WTC11 (cell line): ENCODE data around the gene ZNG1A.
"Not testable (repeated sequence)": the region's sequence is repeated elsewhere in the genome, so short reads cannot be mapped to it uniquely, and the experiment has no call there.

Experiments
- ETV6 ChIP-seq: sonication (generic); formaldehyde crosslinking; IDR thresholded peaks from 2 replicates; pipeline ENCODE4 v1.8.1; 2022; ENCODE audit warnings: mild to moderate bottlenecking, missing genetic modification reagents
- USF1 ChIP-seq: sonication (generic); formaldehyde crosslinking; IDR thresholded peaks from 2 replicates; pipeline ENCODE4 v1.8.0; 2022; ENCODE audit warnings: mild to moderate bottlenecking, missing genetic modification reagents

GRCh38 chr9:219036-219435, 40.2 kb upstream of the ZNG1A start:
- TF ChIP-seq USF1; ETV6 (CRISPR knock-in tag): not testable (repeated sequence)
